ENCODE measurements around the gene MYO16.
"Not testable (repeated sequence)": the region's sequence is repeated elsewhere in the genome, so short reads cannot be mapped to it uniquely, and the experiment has no call there.

The MYO16 gene

GRCh38 chr13:109199280-109199679 is 569.9 kb downstream of the MYO16 start:
- no peak for DNase-seq (ENCODE audit: low read depth)

- DNase-seq (ENCODE audit: low read depth): no peak
Measured at GRCh38 chr13:109200556-109200955, 571.1 kb downstream of the MYO16 start.

- no peak for DNase-seq (ENCODE audit: low read depth)
Measured at GRCh38 chr13:109203587-109203986, 574.2 kb downstream of the MYO16 start.

GRCh38 chr13:109204252-109204651 is 574.8 kb downstream of the MYO16 start:
- no peak for DNase-seq (ENCODE audit: low read depth)

- no peak for DNase-seq (ENCODE audit: low read depth)
Measured at GRCh38 chr13:109204657-109205056, 575.2 kb downstream of the MYO16 start.

GRCh38 chr13:109205315-109205714 is 575.9 kb downstream of the MYO16 start:
- DNase-seq (ENCODE audit: low read depth): no peak

GRCh38 chr13:109206616-109207015 is 577.2 kb downstream of the MYO16 start:
- DNase-seq (ENCODE audit: low read depth): no peak

- no peak for DNase-seq (ENCODE audit: low read depth)
Measured at GRCh38 chr13:109207622-109208021, 578.2 kb downstream of the MYO16 start.

- no peak for DNase-seq (ENCODE audit: low read depth)
Measured at GRCh38 chr13:109208522-109208921, 579.1 kb downstream of the MYO16 start.

- no peak for DNase-seq (ENCODE audit: low read depth)
Measured at GRCh38 chr13:109209526-109209925, 580.1 kb downstream of the MYO16 start.

- no peak for DNase-seq (ENCODE audit: low read depth)
Measured at GRCh38 chr13:109211616-109212015, 582.2 kb downstream of the MYO16 start.

GRCh38 chr13:109212650-109213049 is 583.2 kb downstream of the MYO16 start:
- DNase-seq (ENCODE audit: low read depth): no peak

- no peak for DNase-seq (ENCODE audit: low read depth)
Measured at GRCh38 chr13:109213714-109214113, 584.3 kb downstream of the MYO16 start.

GRCh38 chr13:109214393-109214792 is 585.0 kb downstream of the MYO16 start:
- no peak for DNase-seq (ENCODE audit: low read depth)

GRCh38 chr13:109215377-109215776 is 586.0 kb downstream of the MYO16 start:
- no peak for DNase-seq (ENCODE audit: low read depth)

- not testable (repeated sequence) for DNase-seq (ENCODE audit: low read depth)
Measured at GRCh38 chr13:109217510-109217909, 588.1 kb downstream of the MYO16 start.

- no peak for DNase-seq (ENCODE audit: low read depth)
Measured at GRCh38 chr13:109220631-109221030, 591.2 kb downstream of the MYO16 start.

GRCh38 chr13:109224033-109224432 is 594.6 kb downstream of the MYO16 start:
- DNase-seq (ENCODE audit: low read depth): no peak

- no peak for DNase-seq (ENCODE audit: low read depth)
Measured at GRCh38 chr13:109226631-109227030, 597.2 kb downstream of the MYO16 start.

GRCh38 chr13:109227344-109227940 is 598.0 kb downstream of the MYO16 start:
- no peak for DNase-seq (ENCODE audit: low read depth)

- DNase-seq (ENCODE audit: low read depth): no peak
Measured at GRCh38 chr13:109228211-109228610, 598.8 kb downstream of the MYO16 start.

GRCh38 chr13:109231888-109232287 is 602.5 kb downstream of the MYO16 start:
- DNase-seq (ENCODE audit: low read depth): no peak

- no peak for DNase-seq (ENCODE audit: low read depth)
Measured at GRCh38 chr13:109233293-109233692, 603.9 kb downstream of the MYO16 start.

- no peak for DNase-seq (ENCODE audit: low read depth)
Measured at GRCh38 chr13:109235901-109236300, 606.5 kb downstream of the MYO16 start.

- DNase-seq (ENCODE audit: low read depth): no peak
Measured at GRCh38 chr13:109241160-109241559, 611.7 kb downstream of the MYO16 start.

All from activated gamma-delta T cell treated with anti-CD3 and anti-CD28 coated beads, Interleukin-2, amount 50 U/mL, for 16 hours (primary cell).